Endothelial cell of umbilical vein (primary cell): ENCODE data around the gene RIOK2.

Source experiments
- CTCF ChIP-seq, 2 donors: IDR thresholded peaks; 1 replicate in 1 of 2; 2 replicates in 1 of 2; pipeline ENCODE4 v1.5.1; 2011; ENCODE audit warnings: low read length in 2 of 2, mild to moderate bottlenecking in 2 of 2, moderate library complexity in 2 of 2, control low read depth in 1 of 2, inconsistent platforms in 1 of 2, low read depth in 1 of 2; ENCODE audit not compliant: insufficient read depth in 1 of 2; ENCODE audit errors: extremely low read depth in 1 of 2
- GATA2 ChIP-seq: IDR thresholded peaks from 2 replicates; pipeline ENCODE4 v1.7.0; 2011; ENCODE audit warnings: low read depth, mild to moderate bottlenecking, moderate library complexity, mixed read lengths, low read length; ENCODE audit not compliant: insufficient read length, insufficient read depth
- POLR2AphosphoS5 ChIP-seq: IDR thresholded peaks from 2 replicates; pipeline ENCODE4 v1.6.1; 2012; ENCODE audit warnings: low read depth, mild to moderate bottlenecking, control low read depth, low read length, moderate library complexity; ENCODE audit not compliant: insufficient read depth

GRCh38 chr5:97141031-97141430, 42.0 kb downstream of the RIOK2 start:
- TF ChIP-seq CTCF (IDR thresholded peaks at IDR 0.05; ENCODE audit: extremely low read depth in 1 of 2, insufficient read depth in 1 of 2, low read depth in 1 of 2, low read length in 2 of 2) (no peak), GATA2 (no peak), POLR2AphosphoS5 (no peak)
